ENCODE measurements around the gene PIP5KL1. TPM values are rescaled to one million over a fixed set of nuclear protein-coding genes. Genes with fewer than 3 reads are reported as not detected.
A peak's percentile ranks its signal among the peaks of the same experiment; 100 is the strongest.

Gene PIP5KL1, protein sequence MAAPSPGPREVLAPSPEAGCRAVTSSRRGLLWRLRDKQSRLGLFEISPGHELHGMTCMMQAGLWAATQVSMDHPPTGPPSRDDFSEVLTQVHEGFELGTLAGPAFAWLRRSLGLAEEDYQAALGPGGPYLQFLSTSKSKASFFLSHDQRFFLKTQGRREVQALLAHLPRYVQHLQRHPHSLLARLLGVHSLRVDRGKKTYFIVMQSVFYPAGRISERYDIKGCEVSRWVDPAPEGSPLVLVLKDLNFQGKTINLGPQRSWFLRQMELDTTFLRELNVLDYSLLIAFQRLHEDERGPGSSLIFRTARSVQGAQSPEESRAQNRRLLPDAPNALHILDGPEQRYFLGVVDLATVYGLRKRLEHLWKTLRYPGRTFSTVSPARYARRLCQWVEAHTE
- total RNA-seq, result 1.4 TPM

DNA sequence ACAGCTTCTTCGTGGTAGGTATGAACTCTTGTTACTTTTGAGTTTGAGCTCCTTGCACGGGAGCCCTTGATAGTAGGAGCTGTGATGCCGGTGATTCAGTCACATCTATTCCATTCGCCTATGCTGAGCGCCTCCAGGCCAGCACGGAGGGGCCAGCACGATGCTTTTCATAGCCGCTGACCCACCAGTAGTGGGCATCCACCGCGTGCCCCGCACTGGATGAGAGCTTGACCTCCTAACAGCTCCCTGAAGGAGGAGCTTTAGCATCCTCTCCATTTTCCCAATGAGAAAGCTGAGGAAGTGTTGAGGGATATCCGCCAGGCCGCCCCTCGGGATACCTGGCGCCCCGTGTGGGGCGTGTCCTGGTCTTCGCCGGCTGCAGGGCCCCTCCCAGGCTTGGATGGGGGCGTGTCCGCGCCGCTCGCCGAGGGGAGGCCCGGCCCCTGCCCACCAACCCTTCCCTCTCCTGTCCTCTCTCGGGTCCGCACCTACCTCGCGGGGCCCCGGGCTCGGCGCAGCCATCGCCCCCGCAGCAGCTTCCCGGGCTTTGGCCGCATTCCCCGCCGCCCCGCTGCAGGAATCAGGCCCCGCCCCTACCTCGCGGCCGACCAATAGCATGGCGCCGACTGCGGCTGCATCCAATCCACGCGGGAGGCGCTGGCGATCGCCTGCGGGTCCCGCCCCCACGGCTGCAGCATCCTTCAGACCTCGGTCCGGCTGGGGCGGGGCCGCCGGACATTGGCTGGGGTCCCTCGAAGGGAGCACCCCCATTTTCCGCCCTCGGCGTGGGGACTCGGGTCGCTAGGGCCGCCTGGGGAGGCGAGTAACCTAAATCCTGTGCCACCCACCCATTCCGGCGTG is at the start of gene PIP5KL1:
Gene PIP5KL1, minus strand, starts transcription at position 547 of the 861 bp plus-strand sequence. Its CDS starts 25 bp downstream, at position 522.
- DNase-seq, result peak; percentile 79

DNA sequence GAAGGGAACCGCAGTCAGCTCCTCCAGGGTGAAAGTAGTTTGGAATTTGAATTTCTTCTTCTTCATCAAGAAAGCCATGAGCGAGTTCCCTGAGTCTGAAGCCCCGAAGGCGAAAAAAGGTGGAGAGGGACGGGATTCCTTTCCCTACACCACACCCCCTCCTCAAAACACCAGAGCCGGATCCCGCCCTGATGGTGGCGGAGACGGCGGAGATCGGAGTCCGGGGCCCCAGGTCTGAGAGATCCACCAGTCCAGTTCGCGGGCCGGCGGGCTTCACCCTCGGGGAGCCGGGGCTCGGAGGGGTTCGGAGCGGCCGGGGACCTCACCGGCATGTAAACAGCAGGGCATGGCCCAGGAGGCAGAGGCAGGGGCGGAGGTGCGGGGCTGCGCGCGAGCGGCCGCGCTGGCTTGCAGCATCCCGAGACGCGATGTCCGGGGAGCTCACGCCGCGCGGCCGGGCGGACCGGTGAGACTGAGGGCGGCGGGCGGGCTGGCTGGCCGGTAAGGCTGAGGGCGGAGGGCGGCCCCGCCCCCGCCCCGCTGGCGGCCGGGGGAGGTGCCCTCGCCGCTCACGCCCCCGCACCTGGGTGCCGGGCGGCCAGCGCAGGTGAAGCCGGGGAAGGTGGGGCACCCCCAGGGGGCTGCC is 49.6 kb upstream of the PIP5KL1 start:
- no peak for DNase-seq

DNA sequence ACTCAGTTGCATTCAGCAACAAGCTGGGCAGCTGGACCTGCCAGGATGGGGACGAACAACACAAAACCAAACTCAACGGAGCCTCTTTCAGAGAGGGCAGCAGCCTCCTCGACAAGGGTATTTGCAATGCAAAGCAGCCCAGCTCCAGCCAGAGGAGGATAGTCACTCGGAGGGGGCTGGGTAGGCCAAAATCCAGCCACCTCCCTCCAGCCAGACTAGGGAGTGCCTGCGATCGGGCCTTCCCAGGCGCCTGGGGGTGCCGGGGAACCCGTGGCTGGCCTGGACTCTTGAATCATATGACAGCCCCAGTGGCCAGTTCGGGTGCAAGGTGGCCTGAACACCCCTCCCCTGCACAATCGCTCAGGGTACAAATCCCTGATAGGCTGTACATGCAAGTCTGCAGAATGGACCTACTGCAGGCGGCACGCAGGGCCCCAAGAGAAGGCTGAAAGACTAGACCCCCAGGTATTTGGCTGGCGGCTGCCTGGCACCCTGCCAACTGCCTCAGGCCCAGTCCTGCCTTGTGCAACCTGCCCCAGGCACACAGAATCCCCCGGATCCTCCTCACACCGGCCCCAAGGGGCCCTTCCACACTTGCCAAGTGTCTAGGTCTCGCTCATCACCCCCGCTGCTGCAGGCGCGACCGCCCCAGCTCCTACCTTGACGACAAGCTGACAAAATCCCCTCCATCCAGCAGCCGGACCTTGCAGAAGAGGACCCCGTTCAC is 48.9 kb upstream of the PIP5KL1 start:
- DNase-seq, result peak; percentile 84

- no peak for DNase-seq
Measured at GRCh38 chr9:127979015-127979332, 48.4 kb upstream of the PIP5KL1 start.

GRCh38 chr9:127977884-127978647 is 47.5 kb upstream of the PIP5KL1 start:
- no peak for DNase-seq

DNA sequence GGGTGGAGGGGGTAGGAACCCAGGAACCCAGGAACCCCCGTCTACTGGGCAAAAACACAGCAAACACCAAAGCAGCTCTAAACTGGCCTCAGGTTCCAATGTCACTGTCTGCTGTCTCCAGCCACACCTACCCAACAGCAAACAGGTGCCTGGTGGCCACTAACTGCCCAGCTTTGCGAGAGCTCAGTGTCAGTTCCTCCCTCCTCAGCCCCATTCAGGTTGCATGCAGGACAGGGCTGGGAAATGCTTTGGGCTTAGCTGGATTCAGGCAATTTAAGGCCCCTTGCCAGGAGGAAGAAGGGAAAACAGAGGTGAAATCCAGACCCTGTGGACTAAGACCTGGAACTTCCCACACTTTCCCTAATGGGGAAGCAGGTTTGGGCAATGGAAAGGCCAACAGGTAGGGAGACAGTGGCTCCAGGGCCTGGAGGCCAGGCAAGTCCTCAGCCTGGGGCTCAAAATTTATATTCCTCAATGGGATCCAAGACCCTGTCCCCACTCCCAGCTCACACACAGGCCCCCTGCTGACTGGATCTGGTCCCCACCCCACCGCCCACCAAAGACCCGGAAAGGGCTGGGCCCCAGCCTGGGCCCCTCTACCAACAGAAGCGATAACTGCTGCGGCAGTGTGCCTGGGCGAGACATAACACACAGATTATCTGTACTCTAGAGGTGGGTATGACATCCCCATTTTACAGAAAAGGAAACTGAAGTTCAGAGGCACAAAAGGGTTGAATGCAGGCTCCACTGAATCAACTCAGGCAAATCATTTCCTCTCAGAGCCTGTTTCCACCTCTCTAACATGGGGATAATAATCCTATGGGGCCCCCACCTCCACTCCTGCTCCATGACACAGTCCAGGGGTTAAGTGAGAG is 46.7 kb upstream of the PIP5KL1 start:
- DNase-seq, result no peak

- DNase-seq, result no peak
Measured at GRCh38 chr9:127976498-127976897, 45.9 kb upstream of the PIP5KL1 start.

DNA sequence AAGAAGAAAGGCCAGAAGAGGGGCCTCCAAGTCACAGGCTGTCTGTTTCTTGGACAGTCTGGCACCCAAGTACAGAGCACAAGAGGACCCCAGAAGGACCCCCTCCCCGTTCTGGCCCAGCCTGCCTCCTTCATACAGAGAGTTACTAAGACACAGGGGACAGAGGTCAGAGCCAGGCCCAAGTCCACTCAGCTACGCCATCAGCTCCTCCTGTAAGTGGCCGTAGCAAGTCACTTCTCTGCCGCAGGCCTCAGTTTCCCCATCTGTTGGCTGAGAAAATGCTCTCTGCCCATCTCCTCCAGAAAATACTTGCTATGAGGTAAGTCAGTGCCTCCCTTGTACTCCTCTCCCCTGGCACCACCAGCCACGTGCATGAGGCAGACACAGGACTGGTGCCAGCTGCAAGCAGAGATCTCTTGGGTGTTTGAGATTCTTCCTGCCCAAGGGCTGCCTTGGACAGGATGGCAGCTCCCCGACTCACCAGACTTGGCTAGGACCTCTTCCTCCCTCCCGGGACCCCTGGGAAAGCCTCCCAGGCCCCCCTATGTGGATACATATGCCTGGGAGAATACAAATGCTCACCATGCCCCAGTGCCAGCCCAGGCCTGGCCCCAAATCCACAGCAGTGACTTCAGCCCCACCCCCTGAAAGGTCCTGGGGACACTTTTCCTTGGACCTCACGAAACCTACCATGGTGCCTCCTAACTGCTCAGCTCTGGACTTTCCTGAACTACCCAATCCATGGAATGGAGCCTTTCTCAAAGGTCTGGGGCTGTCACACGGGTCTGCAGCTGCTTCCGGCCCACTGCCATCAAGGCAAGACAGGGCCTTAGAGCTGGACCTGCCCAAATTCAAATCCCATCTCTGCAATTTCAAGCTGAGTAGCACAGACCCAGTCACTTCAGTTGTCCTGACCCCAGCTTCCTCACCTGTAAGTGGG is 45.1 kb upstream of the PIP5KL1 start:
- DNase-seq, result no peak

- no peak for DNase-seq
Measured at GRCh38 chr9:127974769-127975261, 44.2 kb upstream of the PIP5KL1 start.

- no peak for DNase-seq
Measured at GRCh38 chr9:127974001-127974768, 43.6 kb upstream of the PIP5KL1 start.

GRCh38 chr9:127973169-127974000 is 42.8 kb upstream of the PIP5KL1 start:
- DNase-seq, result no peak

- peak; percentile 79 for DNase-seq
Measured at GRCh38 chr9:127972236-127972871, 41.8 kb upstream of the PIP5KL1 start.

DNA sequence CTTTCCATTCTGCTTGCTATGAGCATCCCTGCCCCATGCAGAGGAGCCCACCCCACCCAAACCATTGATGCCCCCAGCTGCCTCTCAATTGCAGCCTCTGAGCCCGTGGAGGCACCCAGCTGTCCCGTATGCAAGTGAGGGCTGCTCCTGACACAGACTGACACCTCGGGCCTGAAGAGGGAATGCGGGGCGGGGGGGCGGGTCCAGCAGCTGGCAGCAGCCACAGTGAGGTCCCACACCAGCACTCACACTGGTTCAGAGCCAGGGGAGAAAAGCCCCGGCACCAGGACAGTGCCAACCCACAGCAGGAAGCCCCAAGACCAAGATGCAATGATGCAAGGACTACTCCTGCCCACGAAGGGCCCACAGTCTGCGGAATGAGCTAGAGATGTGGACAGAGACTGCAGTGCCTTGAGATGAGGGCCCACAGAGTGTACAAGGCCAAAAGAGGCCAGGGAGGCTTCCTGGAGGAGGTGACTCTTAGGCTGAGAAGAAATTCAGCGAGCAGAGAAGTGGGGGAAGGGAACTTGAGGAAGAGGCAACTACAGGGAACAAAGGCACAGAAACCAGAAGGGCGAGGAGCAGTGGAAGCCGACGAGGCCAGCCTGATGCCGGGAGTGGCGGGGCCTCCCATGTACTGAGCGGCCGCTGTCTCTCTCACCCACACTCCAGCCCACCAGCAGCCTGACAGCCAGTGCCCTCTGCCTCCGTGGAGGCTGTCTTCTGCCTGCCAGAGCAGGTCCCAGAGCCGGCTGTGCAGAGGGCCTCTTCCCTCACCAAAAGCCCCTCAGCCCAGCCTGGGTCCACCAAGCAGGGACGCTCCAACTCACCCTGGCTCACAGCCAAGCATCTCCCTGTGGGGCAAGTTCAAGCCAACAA is 41.0 kb upstream of the PIP5KL1 start:
- peak; percentile 85 for DNase-seq

DNA sequence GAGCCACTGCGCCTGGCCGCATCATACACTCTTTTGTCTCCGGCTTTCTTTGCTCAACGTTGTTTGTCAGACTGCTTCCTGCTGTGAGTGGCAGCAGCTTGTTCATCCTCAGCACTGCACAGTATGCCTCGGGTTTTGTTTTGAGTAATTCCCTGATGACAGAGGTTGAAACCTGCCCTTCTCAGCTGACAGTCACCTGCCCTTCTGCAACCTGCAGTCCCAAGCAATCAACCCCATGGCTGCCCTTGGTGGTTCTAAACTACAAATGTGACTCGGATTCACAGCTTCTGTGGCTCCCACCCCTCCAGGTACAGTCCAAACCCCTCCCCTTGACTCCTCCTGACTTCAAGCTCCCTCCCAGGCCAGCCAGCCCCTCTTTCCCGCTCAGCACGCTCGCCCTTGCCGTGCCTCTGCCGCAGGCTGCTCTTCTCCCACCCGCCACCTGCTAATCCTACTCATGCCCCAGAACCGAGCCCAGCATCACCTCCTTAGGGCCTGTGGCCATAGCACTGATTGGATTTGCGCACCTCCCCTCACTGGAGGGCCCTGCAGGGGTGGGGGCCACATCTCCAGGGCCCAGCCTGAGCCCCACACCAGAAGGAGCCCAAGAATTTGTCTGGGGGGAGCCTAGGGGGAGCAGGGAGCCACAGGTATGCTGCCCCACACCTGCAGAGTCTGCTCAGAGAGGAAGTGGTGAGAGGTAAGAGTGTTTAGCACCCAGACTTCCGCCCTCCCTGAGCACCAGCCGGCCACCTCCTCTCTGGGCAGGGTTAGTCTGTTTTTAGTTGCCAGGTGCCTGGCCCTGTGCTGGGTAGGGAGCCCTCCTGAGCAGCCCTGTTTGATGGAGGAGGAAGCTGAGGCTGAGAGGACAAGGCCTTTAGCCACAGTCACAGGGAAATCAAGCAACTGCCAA is 40.1 kb upstream of the PIP5KL1 start:
- no peak for DNase-seq
